Kidney glomerular epithelial cell (primary cell): ENCODE data around the gene FLT4.
"Not testable (repeated sequence)": the region's sequence is repeated elsewhere in the genome, so short reads cannot be mapped to it uniquely, and the experiment has no call there.

Source experiments
- DNase-seq: peaks from one replicate; lab custom pipeline; 2025; lab: John Stamatoyannopoulos, UW

FLT4 gene

GRCh38 chr5:180670157-180670556 lies 20.8 kb upstream of the FLT4 start:
- no peak for DNase-seq

DNA sequence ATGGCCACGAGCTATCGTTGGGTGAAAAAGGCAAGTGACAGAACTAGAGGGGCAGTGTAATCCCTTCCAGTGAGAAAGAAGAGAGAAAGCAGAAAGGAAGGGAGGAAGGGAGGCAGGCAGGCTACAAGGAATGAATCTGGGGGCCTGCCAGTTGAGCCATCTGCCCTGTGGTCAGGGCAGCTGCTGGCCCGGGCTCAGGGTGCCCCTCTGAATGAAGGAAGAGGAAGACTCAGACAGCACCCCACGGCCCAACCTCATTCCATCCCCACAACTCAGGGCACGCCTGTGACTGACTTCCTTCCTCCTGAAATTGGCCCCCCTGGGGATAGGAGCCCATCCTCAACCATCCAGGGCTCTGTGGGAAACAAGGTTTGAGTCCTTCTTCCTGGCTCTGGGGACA lies 20.3 kb upstream of the FLT4 start:
- no peak for DNase-seq

GRCh38 chr5:180668835-180669596 lies 19.6 kb upstream of the FLT4 start:
- DNase-seq, result no peak

DNA sequence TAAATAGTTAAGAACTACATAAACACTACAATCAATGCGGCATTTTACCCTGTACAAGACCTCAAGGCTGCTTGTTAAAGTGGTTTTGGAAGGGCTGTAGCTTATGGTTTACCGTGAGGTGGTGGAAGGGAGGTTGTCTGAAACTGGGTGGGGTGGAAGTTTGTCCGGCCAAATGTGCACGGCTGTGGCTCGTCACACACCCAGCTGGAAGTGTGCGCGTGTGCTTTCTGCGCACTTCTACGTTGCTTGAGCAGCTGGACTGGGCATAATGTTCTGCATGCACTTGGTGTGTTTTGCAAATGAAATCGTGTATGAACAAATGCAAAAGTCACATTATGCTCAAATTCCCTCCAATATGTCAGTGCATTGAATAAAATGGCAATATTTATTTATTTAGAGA lies 17.4 kb upstream of the FLT4 start:
- DNase-seq, result no peak

GRCh38 chr5:180665682-180666404 lies 16.4 kb upstream of the FLT4 start:
- no peak for DNase-seq

DNA sequence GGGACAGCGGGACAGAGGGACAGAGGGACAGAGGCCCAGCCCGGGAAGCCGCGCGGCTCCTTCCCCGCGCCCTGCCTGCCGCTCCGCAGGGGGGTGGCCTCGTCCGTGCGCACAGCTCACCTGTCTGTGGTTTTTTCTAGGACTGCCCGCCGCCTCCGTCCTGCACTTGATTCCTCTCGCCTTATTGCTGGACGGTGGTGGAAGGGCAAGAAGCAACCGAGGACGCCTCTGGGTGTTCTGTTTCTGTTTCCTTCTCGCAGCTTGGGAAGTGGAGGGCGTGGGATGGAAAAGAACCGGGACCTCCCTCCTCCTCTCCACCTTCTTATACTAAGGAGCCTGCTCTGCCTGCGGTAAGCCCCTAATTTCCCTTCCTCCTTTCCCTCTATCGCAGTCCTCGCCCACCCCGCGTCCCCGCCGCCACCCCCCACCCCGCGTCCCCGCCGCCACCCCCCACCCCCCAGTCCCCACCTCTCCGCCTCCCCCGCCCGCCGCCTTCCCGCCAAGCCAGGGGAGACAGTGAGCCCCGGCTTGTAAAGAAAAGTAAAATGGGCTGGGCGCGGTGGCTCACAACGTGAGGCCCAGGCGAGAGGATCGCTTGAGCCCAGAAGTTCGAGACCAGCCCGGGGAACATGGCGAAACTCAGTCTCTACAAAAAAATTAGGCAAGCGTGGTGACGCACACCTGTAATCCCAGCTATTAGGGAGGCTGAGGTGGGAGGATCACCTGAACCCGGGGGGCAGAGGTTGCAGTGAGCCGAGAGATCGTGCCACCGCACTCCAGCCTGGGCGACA lies 9.6 kb upstream of the FLT4 start:
- DNase-seq, result no peak

- not testable (repeated sequence) for DNase-seq
Observed at GRCh38 chr5:180655243-180655642, 5.8 kb upstream of the FLT4 start.

GRCh38 chr5:180652771-180653170 lies 3.4 kb upstream of the FLT4 start:
- DNase-seq, result no peak

GRCh38 chr5:180652346-180652745 lies 2.9 kb upstream of the FLT4 start:
- no peak for DNase-seq

DNA sequence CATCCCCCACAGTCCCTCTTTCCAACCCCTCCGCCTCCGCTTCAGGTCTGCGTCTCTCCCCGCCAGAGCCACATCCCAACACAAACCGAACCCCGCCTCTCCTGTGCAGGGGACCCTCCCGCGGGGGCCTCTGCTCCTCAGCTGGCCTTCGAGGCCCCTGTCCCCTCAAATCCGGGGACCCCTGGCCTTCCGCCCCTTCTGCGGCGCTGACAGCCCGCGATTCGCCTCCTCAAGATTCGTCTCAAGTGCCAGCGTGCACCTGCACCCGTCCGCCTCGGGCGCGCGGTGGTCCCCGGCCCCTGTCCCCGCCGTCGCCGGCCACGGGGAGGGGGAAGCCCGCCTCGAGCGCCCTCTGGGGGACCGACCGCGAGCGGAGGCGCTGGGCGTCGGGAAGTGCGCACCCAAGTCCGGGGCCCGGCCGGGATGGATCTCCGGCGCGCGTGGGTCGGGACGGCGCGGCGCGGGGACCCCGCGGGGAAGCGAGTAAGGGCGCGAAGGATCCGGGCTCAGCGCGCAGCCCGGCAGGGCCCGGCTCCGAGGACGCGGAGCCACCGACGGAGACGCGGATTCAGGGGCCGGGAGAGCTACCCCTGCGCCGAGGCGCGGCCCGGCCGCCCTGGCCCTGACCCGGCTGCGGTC lies 623 bp downstream of the FLT4 start:
- DNase-seq, result no peak

DNA sequence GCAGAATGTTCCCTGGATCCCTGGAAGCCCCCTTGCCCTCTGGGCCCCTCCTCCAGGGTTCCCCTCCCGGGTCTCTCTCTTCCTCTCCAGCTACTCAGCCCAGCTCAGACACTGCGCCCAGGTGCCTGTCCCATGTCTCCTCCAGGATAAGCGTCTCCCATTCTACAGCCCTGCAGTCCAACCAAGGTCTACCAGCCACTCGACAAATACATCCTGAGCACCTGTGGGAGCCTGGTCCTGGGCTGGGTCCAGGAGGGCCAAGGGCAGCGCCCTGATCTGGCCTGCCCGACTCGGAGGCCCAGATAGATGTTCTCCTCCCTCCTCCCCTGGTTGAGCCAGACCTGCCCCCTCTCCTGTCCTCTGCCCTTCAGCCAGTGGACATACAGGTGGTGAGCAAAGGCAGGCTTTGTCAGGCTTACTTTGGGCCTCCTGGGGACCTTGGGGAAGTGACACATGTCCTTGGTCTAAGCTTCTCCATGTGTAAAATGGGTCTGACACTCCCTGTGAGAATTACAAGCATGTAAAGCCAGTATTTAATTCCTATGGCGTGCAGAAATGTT lies 1.4 kb downstream of the FLT4 start:
- DNase-seq, result no peak

DNA sequence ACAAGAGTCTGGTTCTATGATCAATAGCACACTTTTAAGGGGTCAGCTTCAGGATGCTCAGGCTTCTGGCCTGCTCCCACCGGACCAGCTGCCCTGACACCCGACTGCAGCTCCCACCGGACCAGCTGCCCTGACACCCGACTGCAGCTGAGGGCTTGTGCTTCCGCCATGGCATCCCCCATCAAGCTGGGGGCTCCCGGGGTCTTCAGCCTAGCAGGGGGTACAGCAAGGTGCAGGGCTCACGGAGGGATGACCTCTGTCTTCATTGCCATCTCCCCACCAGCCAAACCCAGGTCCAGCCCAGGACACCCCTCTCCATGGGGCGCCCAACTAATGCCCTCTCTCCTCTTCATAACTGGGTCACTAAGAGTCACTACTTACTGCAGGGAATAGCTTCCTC lies 1.9 kb downstream of the FLT4 start:
- DNase-seq, result no peak

- DNase-seq, result no peak
Observed at GRCh38 chr5:180646963-180647305, 2.5 kb downstream of the FLT4 start.

- no peak for DNase-seq
Observed at GRCh38 chr5:180646289-180646962, 3.0 kb downstream of the FLT4 start.

GRCh38 chr5:180645274-180646204 lies 3.9 kb downstream of the FLT4 start:
- no peak for DNase-seq

DNA sequence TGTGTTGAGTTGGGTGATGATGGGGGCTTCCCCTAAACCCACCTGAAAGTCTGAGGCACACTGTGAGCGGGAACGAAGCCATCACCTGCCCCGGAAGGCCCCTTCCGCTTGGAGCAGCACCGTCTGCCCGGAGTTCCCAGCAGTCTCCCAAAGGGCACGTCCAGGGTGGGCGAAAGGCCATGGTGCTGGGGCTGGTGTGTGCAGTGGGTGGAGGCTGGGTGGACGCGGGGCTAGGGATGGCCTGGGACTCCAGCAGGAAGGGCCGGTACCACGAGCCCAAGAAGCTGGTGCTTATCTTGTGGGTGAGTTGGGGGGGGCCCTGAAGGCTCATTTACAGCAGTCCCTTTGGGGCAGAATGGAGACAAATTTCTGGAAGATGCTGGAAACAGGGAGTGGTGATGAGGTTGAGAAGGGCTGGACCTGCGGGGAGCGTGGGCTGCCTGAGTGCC lies 4.6 kb downstream of the FLT4 start:
- DNase-seq, result no peak

DNA sequence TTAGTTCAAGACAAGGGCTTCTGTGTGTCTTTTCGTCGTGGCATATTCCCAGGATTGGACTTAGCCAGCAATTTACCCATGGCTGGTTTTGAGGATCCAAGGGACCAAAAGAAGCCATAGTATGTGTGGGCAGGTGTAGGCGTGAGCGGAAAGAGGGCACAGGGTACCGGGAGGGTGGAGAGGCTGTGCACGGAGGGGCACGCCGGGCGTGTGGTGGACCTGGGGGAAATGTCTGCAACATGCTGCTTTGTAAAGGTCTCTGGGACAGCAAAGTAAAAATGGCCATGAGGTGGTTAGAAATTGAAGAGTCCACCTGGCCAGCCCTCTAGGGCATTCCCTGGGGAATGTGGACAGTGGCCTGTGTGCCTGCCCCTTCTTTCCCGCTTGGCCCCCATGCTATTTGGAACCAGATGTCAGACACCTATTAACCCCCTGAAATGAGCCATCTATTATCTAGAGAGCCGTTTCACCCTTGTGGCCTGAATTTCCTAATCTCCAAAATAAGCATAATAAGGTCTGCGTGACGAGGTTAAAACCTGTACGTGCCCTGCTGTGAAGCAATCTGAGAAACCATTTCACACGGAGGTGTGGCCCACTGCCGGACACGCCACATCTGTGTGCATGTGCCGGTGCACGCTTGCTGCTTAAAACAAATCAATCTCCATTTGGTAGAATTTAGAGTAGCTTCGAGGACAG lies 5.1 kb downstream of the FLT4 start:
- DNase-seq, result no peak

DNA sequence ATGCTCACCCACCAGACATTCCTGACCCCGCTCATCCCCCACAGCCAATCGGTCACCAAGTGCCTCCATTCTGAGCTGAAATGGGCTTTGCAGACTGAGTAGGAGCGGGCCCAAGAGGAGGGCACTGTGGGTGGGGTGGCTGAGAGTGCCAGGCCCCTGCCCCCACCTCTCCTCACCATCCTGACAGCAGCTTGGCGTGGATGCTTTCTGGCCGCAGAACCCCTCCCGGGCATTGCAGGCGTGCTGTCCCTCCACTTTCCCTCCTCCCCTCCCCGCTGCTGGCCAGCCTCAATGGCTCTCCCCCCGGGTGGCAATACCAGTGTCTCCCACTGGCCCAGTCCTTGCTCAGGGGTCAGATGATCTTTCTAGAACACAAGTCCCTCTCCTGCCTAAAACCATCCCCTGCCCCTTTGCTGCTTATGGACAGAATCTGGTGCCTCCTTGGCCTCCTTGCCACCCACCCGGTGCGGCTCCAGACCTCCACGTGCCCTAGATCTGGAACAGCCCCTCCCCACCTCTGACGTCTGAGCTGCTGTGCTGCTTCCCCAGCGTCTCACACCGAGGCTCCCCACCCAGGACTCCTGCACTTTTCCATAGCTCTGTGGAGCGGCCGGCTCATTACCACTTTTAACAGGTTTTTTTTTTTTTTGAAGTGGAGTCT lies 6.1 kb downstream of the FLT4 start:
- DNase-seq, result no peak

GRCh38 chr5:180642779-180643178 lies 6.6 kb downstream of the FLT4 start:
- DNase-seq, result no peak
